ENCODE measurements around the gene ACP2. TPM values are rescaled to one million over a fixed set of nuclear protein-coding genes. Genes with fewer than 3 reads are reported as not detected.

Gene ACP2
- total and polyA plus RNA-seq, 12 donors, result 39.8 to 127 (median 73.6) TPM

GRCh38 chr11:47251751-47252150 lies 3.1 kb upstream of the ACP2 start:
- 84 to 93% (median 88%) methylated on average over 3 of the region's 3 CpGs for WGBS, 4 donors
- Histone ChIP-seq H3K4me3 (no peak overlapping the region), H3K4me1 (replicated peaks in 1 of 2) (peaks cover 35 to 58% of the 10 kb centered on the region in 2 donors), H3K27me3 (no peaks in the 10 kb centered on the region), H3K27ac (no peak overlapping the region), H3K36me3 (replicated peaks in 1 of 2) (peaks cover 0 to 3% of the 10 kb centered on the region in 2 donors), H3K9me3 (replicated peaks in 1 of 3) (no peaks in the 10 kb centered on the region)
- no peak for DNase-seq
- TF ChIP-seq POLR2A (IDR thresholded peaks at IDR 0.05), result no peak
- TF ChIP-seq, protein P1, sequence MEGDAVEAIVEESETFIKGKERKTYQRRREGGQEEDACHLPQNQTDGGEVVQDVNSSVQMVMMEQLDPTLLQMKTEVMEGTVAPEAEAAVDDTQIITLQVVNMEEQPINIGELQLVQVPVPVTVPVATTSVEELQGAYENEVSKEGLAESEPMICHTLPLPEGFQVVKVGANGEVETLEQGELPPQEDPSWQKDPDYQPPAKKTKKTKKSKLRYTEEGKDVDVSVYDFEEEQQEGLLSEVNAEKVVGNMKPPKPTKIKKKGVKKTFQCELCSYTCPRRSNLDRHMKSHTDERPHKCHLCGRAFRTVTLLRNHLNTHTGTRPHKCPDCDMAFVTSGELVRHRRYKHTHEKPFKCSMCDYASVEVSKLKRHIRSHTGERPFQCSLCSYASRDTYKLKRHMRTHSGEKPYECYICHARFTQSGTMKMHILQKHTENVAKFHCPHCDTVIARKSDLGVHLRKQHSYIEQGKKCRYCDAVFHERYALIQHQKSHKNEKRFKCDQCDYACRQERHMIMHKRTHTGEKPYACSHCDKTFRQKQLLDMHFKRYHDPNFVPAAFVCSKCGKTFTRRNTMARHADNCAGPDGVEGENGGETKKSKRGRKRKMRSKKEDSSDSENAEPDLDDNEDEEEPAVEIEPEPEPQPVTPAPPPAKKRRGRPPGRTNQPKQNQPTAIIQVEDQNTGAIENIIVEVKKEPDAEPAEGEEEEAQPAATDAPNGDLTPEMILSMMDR (IDR thresholded peaks at IDR 0.05), result no peak
- intact Hi-C loops (cut with DNase I), result no loop called here

DNA sequence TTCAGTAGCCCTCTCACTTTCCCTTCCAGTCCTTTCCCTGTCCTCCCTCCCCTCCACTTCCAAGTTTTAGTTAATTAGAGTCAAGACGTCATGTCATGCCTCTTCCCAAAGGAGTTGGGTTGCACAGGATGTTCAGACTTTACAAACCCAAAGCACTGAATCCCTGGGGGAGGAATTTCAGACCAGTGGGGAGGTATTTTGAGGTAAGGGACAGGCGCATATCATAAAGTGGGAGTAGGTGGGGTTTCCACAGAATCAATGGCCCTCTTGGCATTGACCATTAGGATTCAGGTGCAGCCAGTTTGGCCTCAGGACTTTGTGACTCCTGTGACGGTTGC lies 733 bp upstream of the ACP2 start:
- no peaks in the 10 kb centered on the region for H3K9me3 ChIP-seq (replicated peaks in 1 of 3)
- H3K4me3 ChIP-seq, result peak overlapping the region; percentile 67 to 98 (median 82)
- H3K4me1 ChIP-seq (replicated peaks in 1 of 2), result peaks cover 27 to 38% of the 10 kb centered on the region in 2 donors
- DNase-seq, result no peak
- peaks cover 0 to 25% of the 10 kb centered on the region in 2 donors for H3K36me3 ChIP-seq (replicated peaks in 1 of 2)
- TF ChIP-seq POLR2A (IDR thresholded peaks at IDR 0.05), result no peak
- TF ChIP-seq, protein P1 (IDR thresholded peaks at IDR 0.05), result no peak
- 60 to 70% (median 65%) methylated on average over 3 of the region's 3 CpGs for WGBS, 4 donors
- no peaks in the 10 kb centered on the region for H3K27me3 ChIP-seq
- H3K27ac ChIP-seq, result peak overlapping the region in 4 of 5 donors; percentile 78 to 92 (median 82)
- intact Hi-C loops (cut with DNase I), result no loop called here

GRCh38 chr11:47248304-47248663 lies 330 bp downstream of the ACP2 start:
- Histone ChIP-seq H3K36me3 (replicated peaks in 1 of 2) (peaks cover 0 to 35% of the 10 kb centered on the region in 2 donors), H3K4me1 (replicated peaks in 1 of 2) (peaks cover 20 to 28% of the 10 kb centered on the region in 2 donors), H3K27ac (peak overlapping the region; percentile 28 to 92 (median 81)), H3K4me3 (peak overlapping the region; percentile 67 to 98 (median 82)), H3K9me3 (replicated peaks in 1 of 3) (no peaks in the 10 kb centered on the region), H3K27me3 (no peaks in the 10 kb centered on the region)
- intact Hi-C loops (cut with DNase I), result no loop called here
- 0% methylated on average over 7 of the region's 7 CpGs for WGBS, 4 donors
- TF ChIP-seq POLR2A (IDR thresholded peaks at IDR 0.05), result no peak
- TF ChIP-seq, protein P1 (IDR thresholded peaks at IDR 0.05), result no peak
- no peak for DNase-seq

DNA sequence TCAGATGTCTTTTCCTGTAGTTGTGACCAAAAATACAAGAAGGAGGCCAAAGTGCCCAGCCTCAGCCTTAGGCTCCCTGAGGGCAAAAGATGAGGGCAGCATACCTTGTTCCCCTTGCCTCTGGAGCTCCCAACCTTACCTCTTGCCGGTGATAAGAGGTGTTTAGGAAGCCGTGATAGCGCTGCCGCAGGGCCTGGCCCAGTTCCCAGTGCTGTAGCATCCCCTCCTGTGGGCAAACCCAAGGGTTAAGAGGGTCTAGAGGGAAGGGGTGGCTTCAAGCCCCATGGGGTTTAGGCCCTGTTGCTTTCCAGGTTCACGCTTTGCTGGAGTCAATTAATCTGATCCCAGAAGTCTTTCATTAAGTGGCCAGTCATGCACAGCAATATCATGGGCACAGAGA lies 1.1 kb downstream of the ACP2 start:
- Histone ChIP-seq H3K4me3 (peak overlapping the region in 1 of 4 donors; percentile 67), H3K4me1 (replicated peaks in 1 of 2) (peaks cover 20 to 28% of the 10 kb centered on the region in 2 donors), H3K9me3 (replicated peaks in 1 of 3) (no peaks in the 10 kb centered on the region), H3K27ac (no peak overlapping the region), H3K36me3 (replicated peaks in 1 of 2) (peaks cover 0 to 43% of the 10 kb centered on the region in 2 donors), H3K27me3 (no peaks in the 10 kb centered on the region)
- no peak for TF ChIP-seq POLR2A (IDR thresholded peaks at IDR 0.05)
- TF ChIP-seq, protein P1 (IDR thresholded peaks at IDR 0.05), result no peak
- WGBS, 4 donors, result 70 to 92% (median 89%) methylated on average over 4 to 5 of the region's 5 CpGs
- no peak for DNase-seq
- intact Hi-C loops (cut with DNase I), result no loop called here

All from adrenal gland (tissue), 12 donors.